IPS-20b (cell line): Measurements from ENCODE around the gene SLC4A8.
A peak's percentile ranks its signal among the peaks of the same experiment; 100 is the strongest.

Experiments used
- H3K27ac ChIP-seq: one replicate; pipeline ENCODE4 v1.5.1; 2013; ENCODE audit warnings: low read length
- H3K27me3 ChIP-seq: 2 replicates; pipeline ENCODE4 v1.6.1; 2013; ENCODE audit warnings: mild to moderate bottlenecking, low read length, inconsistent platforms; ENCODE audit not compliant: insufficient read depth
- H3K36me3 ChIP-seq: 2 replicates; pipeline ENCODE4 v1.6.1; 2013; ENCODE audit warnings: low read depth, mild to moderate bottlenecking, inconsistent platforms, low read length, moderate library complexity; ENCODE audit not compliant: insufficient read depth
- H3K4me1 ChIP-seq: 2 replicates; pipeline ENCODE4 v1.6.1; 2013; ENCODE audit warnings: mild to moderate bottlenecking, control low read depth, inconsistent platforms, low read length, moderate library complexity; ENCODE audit not compliant: insufficient read depth
- H3K4me3 ChIP-seq: 2 replicates; pipeline ENCODE4 v1.5.1; 2013; ENCODE audit warnings: mild to moderate bottlenecking, low read length, inconsistent platforms
- H3K9ac ChIP-seq: 2 replicates; pipeline ENCODE4 v1.6.1; 2013; ENCODE audit warnings: low read depth, mild to moderate bottlenecking, inconsistent platforms, low read length, moderate library complexity
- H3K9me3 ChIP-seq: 2 replicates; pipeline ENCODE4 v1.6.1; 2013; ENCODE audit warnings: mild to moderate bottlenecking, low read depth, low read length, inconsistent platforms; ENCODE audit not compliant: insufficient read depth

SLC4A8 gene

DNA sequence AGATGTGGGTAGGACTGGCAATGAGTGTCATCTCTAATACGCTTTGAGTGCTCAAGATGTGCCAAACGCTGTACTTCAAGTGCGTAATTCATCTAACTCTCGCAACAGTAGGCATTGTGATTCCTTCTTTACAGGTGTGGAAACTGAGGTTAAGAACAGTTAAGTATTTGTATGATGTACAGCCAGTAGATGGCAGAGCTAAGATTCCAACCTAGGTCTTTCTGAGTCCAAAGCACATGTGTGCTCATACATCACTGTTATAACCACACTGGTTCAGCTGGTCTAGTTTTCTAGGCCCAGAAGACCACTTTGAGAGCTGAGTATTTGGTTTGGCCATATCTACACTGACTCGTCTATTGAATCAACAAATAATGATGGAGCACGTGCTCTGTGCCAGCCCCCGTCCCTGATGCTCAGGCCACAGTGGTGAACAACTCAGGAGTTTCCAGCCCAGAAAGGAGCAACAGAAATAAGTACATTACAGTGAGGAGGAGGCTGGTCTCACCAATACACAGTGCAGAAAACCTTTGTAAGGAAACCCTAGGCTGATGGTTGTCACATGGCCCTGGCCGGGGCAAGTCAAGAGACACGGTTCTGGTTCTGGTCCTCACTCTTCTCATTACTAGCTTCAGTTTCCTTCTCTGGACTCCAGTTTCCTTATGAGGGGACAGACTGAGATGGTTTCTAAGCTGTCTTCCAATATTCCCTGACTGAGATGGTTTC lies 97.1 kb downstream of the SLC4A8 start:
- H3K27me3 ChIP-seq, result no peaks in the 10 kb centered on the region

GRCh38 chr12:51522696-51523095 lies 98.1 kb downstream of the SLC4A8 start:
- H3K27ac ChIP-seq, result no peak overlapping the region
- H3K9me3 ChIP-seq, result no peaks in the 10 kb centered on the region
- no peaks in the 10 kb centered on the region for H3K36me3 ChIP-seq
- H3K9ac ChIP-seq, result no peak overlapping the region
- no peaks in the 10 kb centered on the region for H3K27me3 ChIP-seq
- no peak overlapping the region for H3K4me3 ChIP-seq
- no peaks in the 10 kb centered on the region for H3K4me1 ChIP-seq

More for the DNA sequence above, 97.1 kb downstream of the SLC4A8 start:
- H3K36me3 ChIP-seq, result no peaks in the 10 kb centered on the region
- no peaks in the 10 kb centered on the region for H3K4me1 ChIP-seq
- no peak overlapping the region for H3K27ac ChIP-seq
- no peak overlapping the region for H3K9ac ChIP-seq
- H3K4me3 ChIP-seq, result no peak overlapping the region
- no peaks in the 10 kb centered on the region for H3K9me3 ChIP-seq

DNA sequence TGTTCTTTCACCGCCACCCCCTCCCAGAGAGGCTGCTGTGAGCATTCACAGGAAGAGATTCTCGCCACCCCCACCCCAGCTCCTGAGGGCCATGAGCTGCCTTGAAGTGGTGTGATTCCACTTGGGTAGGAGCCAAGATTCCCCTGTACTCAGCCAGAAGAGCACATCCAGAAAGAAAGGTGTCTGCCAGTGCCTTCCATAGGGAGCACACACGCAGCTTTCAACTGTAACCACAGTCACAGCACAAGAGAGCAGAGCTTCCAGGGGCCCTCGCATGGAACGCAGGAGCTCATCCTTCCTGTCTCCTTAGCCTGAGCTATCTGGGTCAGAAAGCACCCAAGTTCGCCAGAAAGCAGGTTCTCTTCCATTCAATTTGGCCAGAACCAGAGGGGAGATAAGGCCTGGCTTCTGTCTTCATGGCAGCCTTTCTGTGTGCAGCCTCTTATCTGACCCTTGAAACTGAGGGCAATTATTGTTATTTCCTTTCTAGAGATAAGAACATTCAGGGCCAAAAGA lies 99.8 kb downstream of the SLC4A8 start:
- H3K27ac ChIP-seq, result no peak overlapping the region
- no peaks in the 10 kb centered on the region for H3K36me3 ChIP-seq
- H3K27me3 ChIP-seq, result no peaks in the 10 kb centered on the region
- H3K4me1 ChIP-seq, result no peaks in the 10 kb centered on the region
- H3K4me3 ChIP-seq, result no peak overlapping the region
- no peak overlapping the region for H3K9ac ChIP-seq
- no peaks in the 10 kb centered on the region for H3K9me3 ChIP-seq

DNA sequence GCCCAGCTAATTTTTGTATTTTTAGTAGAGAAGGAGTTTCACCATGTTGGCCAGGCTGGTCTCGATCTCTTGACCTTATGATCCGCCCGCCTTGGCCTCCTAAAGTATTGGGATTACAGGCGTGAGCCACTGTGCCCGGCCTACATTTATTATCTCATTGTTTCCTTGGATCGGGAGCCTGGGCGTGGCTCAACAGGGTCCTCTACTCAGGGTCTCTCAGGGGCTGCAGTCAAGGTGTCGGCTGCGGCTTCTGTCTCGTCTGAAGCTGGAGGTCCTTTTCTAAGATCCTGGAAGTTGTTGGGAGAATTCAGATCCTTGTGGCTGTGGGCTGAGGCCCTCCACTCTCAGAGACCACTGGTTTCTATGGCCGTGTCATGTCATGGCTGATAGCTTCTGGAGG lies 100.9 kb downstream of the SLC4A8 start:
- H3K27ac ChIP-seq, result no peak overlapping the region
- no peaks in the 10 kb centered on the region for H3K36me3 ChIP-seq
- H3K4me1 ChIP-seq, result no peaks in the 10 kb centered on the region
- H3K4me3 ChIP-seq, result no peak overlapping the region
- no peaks in the 10 kb centered on the region for H3K27me3 ChIP-seq
- no peak overlapping the region for H3K9ac ChIP-seq
- no peaks in the 10 kb centered on the region for H3K9me3 ChIP-seq

GRCh38 chr12:51527966-51528365 lies 103.3 kb downstream of the SLC4A8 start:
- H3K27me3 ChIP-seq, result no peaks in the 10 kb centered on the region
- H3K27ac ChIP-seq, result no peak overlapping the region
- H3K9ac ChIP-seq, result no peak overlapping the region
- H3K36me3 ChIP-seq, result no peaks in the 10 kb centered on the region
- H3K9me3 ChIP-seq, result no peaks in the 10 kb centered on the region
- H3K4me3 ChIP-seq, result no peak overlapping the region
- H3K4me1 ChIP-seq, result peaks cover 5% of the 10 kb centered on the region; the same call in 1 of the 2 replicates

DNA sequence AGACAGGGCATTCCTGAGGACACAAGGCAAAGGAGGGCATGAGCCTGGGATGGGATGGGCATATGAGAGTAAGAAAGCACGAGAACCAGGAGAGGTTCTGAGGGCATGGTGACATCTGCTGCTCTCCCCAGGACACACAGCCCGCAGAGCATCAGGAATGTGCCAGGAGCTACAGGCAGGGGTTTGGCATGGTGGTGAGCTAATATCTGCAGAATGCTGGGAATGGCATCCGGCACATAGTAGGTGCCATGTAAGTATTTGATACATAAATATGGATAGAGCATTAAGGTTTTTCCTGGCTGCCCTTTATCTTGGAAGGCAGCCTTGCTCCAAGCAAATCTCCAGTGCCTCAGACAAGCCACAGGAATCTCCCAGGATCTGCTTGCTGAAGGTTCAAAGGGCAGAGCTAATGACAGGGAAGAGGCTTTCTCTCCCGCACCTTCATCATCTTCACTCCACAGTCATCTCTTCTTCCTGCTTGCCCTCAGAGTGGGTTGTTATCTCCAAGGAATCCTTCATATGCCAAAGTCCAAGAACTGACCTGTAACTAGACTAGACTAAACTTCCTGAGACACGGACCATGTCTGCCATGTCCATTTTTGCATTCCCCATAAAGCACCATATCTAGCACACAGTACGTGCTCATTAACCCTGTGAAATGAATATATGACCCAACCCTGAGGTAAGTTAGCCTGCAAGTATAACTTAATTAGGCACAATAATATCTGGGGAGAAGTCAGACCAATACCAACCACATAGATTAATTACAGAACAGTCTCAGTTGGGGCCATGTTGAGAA lies 104.4 kb downstream of the SLC4A8 start:
- Histone ChIP-seq H3K36me3 (no peaks in the 10 kb centered on the region), H3K4me1 (peaks cover 5% of the 10 kb centered on the region; the same call in 1 of the 2 replicates), H3K9ac (no peak overlapping the region), H3K27me3 (no peaks in the 10 kb centered on the region), H3K27ac (no peak overlapping the region), H3K9me3 (no peaks in the 10 kb centered on the region), H3K4me3 (no peak overlapping the region)

GRCh38 chr12:51529651-51529970 lies 105.0 kb downstream of the SLC4A8 start:
- H3K36me3 ChIP-seq, result no peaks in the 10 kb centered on the region
- H3K4me3 ChIP-seq, result no peak overlapping the region
- no peaks in the 10 kb centered on the region for H3K9me3 ChIP-seq
- H3K27ac ChIP-seq, result no peak overlapping the region
- no peak overlapping the region for H3K9ac ChIP-seq
- H3K27me3 ChIP-seq, result no peaks in the 10 kb centered on the region
- peaks cover 8% of the 10 kb centered on the region; the same call in 1 of the 2 replicates for H3K4me1 ChIP-seq

DNA sequence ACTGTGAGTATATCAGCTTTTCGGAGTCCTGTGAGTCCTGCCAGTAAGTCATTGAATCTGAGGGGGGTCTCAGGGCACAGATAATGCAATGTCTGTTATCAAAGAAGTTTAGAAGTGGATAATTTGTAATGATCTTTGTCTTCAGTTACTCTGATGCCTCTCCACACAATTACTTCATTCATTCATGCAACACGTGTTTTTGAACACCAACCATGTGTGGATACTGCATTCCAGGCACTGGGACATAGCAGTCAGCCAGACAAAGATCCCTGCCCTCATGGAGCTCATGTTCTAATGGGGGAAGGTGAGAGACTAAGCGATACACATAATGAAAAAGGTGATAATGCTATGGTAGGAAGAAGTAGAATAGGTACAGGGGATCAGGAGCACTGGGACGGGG lies 105.6 kb downstream of the SLC4A8 start:
- H3K4me3 ChIP-seq, result no peak overlapping the region
- peaks cover 8% of the 10 kb centered on the region; the same call in 1 of the 2 replicates for H3K4me1 ChIP-seq
- no peaks in the 10 kb centered on the region for H3K36me3 ChIP-seq
- H3K27ac ChIP-seq, result no peak overlapping the region
- no peak overlapping the region for H3K9ac ChIP-seq
- H3K9me3 ChIP-seq, result no peaks in the 10 kb centered on the region
- H3K27me3 ChIP-seq, result no peaks in the 10 kb centered on the region

- Histone ChIP-seq H3K4me3 (no peak overlapping the region), H3K27me3 (no peaks in the 10 kb centered on the region)
Measured at GRCh38 chr12:51531284-51531977, 106.8 kb downstream of the SLC4A8 start.

DNA sequence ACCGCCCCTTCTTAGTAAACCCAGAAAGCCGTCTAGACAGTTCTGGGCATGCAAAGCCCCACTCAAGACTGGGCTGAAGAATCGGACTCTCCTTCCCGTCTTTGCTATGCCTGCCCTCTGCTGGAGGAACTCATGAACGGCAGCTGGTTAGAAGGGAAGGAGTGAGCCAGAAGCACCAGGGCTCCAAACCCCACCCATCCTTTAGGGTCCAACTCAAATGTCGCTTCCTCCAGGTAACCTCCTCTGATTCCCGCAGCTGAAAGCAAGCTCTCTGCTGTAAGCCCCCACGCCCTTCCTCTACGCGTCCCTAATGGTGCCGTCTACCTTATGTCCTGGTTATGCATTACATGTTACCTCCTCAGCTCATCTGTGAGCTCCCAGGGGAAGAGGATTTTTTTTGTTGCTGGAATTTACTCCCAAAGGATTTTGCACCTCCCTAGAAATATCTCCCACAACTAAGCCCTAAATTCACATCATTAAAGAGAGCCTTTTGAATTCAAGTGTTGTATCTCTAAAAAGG lies 107.4 kb downstream of the SLC4A8 start:
- no peaks in the 10 kb centered on the region for H3K27me3 ChIP-seq
- peaks cover 11% of the 10 kb centered on the region; the same call in 1 of the 2 replicates for H3K4me1 ChIP-seq
- H3K36me3 ChIP-seq, result no peaks in the 10 kb centered on the region
- H3K27ac ChIP-seq, result no peak overlapping the region
- H3K9me3 ChIP-seq, result no peaks in the 10 kb centered on the region
- H3K4me3 ChIP-seq, result peak overlapping the region; percentile 11; the same call in 1 of the 2 replicates
- no peak overlapping the region for H3K9ac ChIP-seq

More at GRCh38 chr12:51531284-51531977, 106.8 kb downstream of the SLC4A8 start:
- Histone ChIP-seq H3K36me3 (no peaks in the 10 kb centered on the region), H3K4me1 (peaks cover 8% of the 10 kb centered on the region; the same call in 1 of the 2 replicates), H3K9ac (no peak overlapping the region), H3K27ac (no peak overlapping the region), H3K9me3 (no peaks in the 10 kb centered on the region)

DNA sequence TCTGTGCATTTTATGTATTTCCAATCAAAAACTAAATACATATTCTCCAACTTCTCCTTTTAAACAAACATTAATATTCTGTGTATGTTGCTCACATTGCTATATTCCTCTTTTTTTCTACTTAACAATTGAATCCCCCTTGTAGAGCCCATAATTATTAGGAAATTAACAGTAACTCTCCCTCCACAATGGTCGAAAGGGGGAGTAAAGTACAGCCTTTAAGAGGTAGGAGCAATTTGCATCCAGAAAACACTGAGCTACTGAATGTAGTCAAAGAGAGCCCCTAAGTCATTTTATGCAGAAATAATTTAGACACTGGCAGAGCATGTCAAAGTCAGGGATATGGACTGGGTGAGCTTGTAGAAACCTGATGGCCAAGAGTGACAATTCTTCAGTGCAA lies 109.2 kb downstream of the SLC4A8 start:
- Histone ChIP-seq H3K4me3 (no peak overlapping the region), H3K9me3 (no peaks in the 10 kb centered on the region), H3K27ac (no peak overlapping the region), H3K27me3 (no peaks in the 10 kb centered on the region), H3K9ac (no peak overlapping the region), H3K36me3 (no peaks in the 10 kb centered on the region), H3K4me1 (peaks cover 13% of the 10 kb centered on the region; the same call in 1 of the 2 replicates)
